ENCODE data around the gene PDLIM7.
A peak's percentile ranks its signal among the peaks of the same experiment; 100 is the strongest.

PDLIM7 gene

GRCh38 chr5:177440990-177441780 is 56.2 kb downstream of the PDLIM7 start:
- DNase-seq = no peak

- DNase-seq = peak; percentile 62
Measured at GRCh38 chr5:177440211-177440989, 57.0 kb downstream of the PDLIM7 start.

- DNase-seq = no peak
Measured at GRCh38 chr5:177439518-177440053, 57.8 kb downstream of the PDLIM7 start.

- no peak for DNase-seq
Measured at GRCh38 chr5:177438468-177438867, 58.9 kb downstream of the PDLIM7 start.

GRCh38 chr5:177437623-177438022 is 59.8 kb downstream of the PDLIM7 start:
- DNase-seq = no peak

GRCh38 chr5:177435847-177436536 is 61.4 kb downstream of the PDLIM7 start:
- no peak for DNase-seq

DNA sequence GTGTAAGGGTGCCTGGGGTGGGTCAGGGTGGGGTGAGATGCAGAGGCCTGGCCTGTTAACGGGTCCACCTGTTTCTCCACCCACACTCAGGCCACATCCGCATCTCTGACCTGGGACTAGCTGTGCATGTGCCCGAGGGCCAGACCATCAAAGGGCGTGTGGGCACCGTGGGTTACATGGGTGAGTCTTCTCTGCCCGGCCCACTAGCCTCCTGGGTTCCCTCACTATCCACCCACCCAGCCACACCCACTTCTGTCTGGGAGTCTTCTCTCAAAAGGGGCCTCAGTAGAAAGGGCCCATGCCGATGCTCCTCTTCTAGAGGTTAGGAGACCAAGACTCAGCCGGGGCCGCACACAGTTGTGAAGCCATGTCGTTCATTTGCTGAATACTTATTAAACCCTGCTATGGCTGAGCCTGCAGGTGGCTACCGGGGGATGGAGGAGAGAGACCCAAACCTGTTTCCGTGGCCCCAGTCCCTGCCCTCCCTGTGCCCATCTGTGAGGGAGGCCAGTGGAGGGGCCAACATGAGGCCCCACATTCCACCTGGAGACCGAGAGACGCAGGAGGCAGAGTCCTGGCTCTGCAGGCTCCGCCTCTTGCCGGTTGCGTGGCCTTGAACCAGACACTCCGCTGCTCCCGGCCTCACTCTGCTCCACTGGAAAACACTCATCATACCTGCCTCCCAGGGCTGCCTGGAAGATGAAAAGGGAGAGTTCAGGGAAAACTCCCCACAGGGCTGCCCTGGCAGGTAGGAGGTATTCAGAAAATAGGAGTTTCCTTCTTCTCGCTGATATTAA is 62.3 kb downstream of the PDLIM7 start:
- no peak for DNase-seq

DNA sequence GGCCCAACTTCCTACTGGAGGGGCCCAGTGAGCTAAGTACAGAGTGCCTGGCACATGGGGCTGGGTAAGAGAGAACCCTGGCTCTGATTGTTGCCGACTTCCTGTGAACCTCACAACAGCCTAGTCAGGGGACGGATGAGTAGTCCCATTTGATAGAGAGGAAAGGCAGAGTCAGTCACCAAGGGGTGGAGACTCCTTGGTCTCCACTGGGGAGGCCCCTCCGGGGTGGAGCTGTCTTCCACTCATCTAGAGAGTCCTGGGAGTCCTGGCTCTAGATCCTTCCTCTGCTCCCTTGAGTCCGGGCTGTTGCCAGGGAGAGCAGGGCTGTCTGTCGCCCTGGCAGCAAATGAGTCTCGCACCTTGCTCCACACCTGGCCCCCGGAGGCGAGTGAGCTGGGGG is 63.0 kb downstream of the PDLIM7 start:
- DNase-seq = peak; percentile 83

DNA sequence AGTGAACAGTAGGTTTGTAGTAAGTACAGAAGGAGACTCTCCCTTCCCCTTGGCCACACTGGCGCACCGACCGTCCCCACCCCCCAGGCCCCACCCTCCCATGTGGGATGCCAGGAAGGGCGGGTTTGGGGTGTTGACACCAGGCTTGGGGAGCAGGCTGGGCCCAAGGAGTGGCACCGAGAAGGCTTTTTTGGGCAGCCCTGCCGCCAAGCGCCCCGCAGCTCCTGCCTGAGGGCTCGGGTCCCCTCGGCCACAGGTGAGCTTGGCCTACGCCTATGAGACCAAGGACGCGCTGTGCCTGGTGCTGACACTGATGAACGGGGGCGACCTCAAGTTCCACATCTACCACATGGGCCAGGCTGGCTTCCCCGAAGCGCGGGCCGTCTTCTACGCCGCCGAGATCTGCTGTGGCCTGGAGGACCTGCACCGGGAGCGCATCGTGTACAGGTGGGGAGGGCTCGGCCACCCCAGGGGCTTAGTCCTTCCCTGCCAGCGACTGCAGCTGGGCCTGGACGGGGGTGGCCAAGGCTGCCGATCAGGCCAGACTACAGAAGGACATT is 63.7 kb downstream of the PDLIM7 start:
- no peak for DNase-seq

All from activated CD4-positive, alpha-beta T cell treated with anti-CD3 and anti-CD28 coated beads for 48 hours (primary cell).